Measurements from ENCODE around the gene WDCP.

DNA sequence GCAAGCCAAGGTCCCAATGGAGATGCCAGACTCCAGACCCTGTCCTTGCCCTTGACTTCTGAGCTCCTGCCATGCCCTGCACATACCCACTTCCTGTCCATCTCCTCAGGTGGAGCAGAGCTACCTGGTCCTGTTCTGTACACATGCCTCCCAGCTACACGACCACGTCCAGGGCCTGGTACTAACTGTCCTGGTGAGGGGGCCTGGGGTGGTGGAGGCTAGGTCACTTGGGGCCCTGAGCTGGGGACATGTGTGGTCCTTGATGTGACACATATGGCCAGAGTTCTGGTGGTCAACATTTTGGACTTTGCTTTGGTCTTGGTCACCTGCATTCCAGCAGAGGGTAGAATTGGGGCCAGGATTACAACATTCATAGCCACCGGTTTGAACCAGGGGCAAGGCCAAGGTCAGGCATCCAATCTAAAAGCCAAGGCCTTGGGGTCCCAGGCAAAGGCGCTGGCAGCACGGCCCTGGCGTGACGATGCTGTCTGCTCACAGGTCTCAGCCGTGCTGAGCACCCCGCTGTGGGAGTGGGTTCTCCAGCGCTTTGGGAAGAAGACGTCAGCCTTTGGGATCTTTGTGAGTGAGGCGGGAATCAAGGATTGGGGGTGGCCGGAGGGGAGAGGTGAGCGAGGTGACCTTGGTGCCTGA is 24.7 kb downstream of the WDCP start:
- TF ChIP-seq, protein P1, sequence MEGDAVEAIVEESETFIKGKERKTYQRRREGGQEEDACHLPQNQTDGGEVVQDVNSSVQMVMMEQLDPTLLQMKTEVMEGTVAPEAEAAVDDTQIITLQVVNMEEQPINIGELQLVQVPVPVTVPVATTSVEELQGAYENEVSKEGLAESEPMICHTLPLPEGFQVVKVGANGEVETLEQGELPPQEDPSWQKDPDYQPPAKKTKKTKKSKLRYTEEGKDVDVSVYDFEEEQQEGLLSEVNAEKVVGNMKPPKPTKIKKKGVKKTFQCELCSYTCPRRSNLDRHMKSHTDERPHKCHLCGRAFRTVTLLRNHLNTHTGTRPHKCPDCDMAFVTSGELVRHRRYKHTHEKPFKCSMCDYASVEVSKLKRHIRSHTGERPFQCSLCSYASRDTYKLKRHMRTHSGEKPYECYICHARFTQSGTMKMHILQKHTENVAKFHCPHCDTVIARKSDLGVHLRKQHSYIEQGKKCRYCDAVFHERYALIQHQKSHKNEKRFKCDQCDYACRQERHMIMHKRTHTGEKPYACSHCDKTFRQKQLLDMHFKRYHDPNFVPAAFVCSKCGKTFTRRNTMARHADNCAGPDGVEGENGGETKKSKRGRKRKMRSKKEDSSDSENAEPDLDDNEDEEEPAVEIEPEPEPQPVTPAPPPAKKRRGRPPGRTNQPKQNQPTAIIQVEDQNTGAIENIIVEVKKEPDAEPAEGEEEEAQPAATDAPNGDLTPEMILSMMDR (IDR thresholded peaks at IDR 0.05), result no peak
- TF ChIP-seq EZH2phosphoT487 (IDR thresholded peaks at IDR 0.05) (no peak), EZH2 (IDR thresholded peaks at IDR 0.05) (no peak)
